Heart left ventricle (tissue), 13 donors: ENCODE results near the gene EIF4E1B.

Experiments used
- CTCF ChIP-seq, 12 donors: fragments of 200-600 bp; sonication (generic) in 4 of 12; IDR thresholded peaks; one replicate each; pipeline versions ENCODE4 v1.5.0 to v1.8.0; 2018 to 2022; ENCODE audit warnings: antibody characterized with exemption in 12 of 12, mild to moderate bottlenecking in 5 of 12
- POLR2A ChIP-seq, 2 donors: fragments of 450-650 bp; IDR thresholded peaks; one replicate each; pipeline ENCODE4 v1.6.1; 2017; ENCODE audit warnings: antibody characterized with exemption in 2 of 2, mild to moderate bottlenecking in 2 of 2, moderate library complexity in 2 of 2
- donor health status: ischemic (EF 13 %, LVEDD 7.1; RV severe dilation, severe dysfunction).
- donor health status: DM: no; HTN: yes; CAD: no.
- donor health status: DM: no; HTN: no; CAD: no.
- donor health status: ischemic (EF 25% LVEDD 6.9; RV normal size, moderate dysfunction).
- donor health status: ischemic (EF 25% LVEDD 5.7; RV mildly dilated, moderate dysfunction).
- donor health status: ischemic (EF 35%, LVEDD 5.7; RV mildly dilated, moderate dysfunction).
- donor health status: nonischemic (EF 11% LVEDD 7.7; RV severe dilation, severe dysfunction).
- donor health status: DM: yes; HTN: yes; CAD: no.
- donor health status: PGD.
- donor health status: ischemic (EF 29% LVEDD 5.4; RV normal size, mild dysfunction).
- donor health status: nonischemic (EF 23%, LVEDD 6.1; RV moderate dilation, normal function).

- TF ChIP-seq CTCF (IDR thresholded peaks at IDR 0.05) = no peak
- no peak for TF ChIP-seq POLR2A (IDR thresholded peaks at IDR 0.05)
Measured at GRCh38 chr5:176671890-176672747, 41.6 kb downstream of the EIF4E1B start.
